ENCODE data around the gene ATN1.
A peak's percentile ranks its signal among the peaks of the same experiment; 100 is the strongest.

The ATN1 gene

GRCh38 chr12:6959058-6959804 is 31.5 kb downstream of the ATN1 start:
- peak; percentile 52 for DNase-seq

GRCh38 chr12:6959805-6960592 is 32.2 kb downstream of the ATN1 start:
- no peak for DNase-seq

GRCh38 chr12:6960593-6961277 is 33.0 kb downstream of the ATN1 start:
- no peak for DNase-seq

GRCh38 chr12:6961278-6961694 is 33.5 kb downstream of the ATN1 start:
- no peak for DNase-seq

- no peak for DNase-seq
These were observed 34.0 kb downstream of the ATN1 start for GRCh38 chr12:6961695-6962284.

GRCh38 chr12:6962285-6963015 is 34.7 kb downstream of the ATN1 start:
- DNase-seq, result no peak

- DNase-seq, result no peak
These were observed 35.4 kb downstream of the ATN1 start for GRCh38 chr12:6963016-6963731.

- DNase-seq, result no peak
These were observed 36.1 kb downstream of the ATN1 start for GRCh38 chr12:6963791-6964413.

- DNase-seq, result no peak
These were observed 36.9 kb downstream of the ATN1 start for GRCh38 chr12:6964605-6965025.

GRCh38 chr12:6965026-6965661 is 37.4 kb downstream of the ATN1 start:
- peak; percentile 71 for DNase-seq

GRCh38 chr12:6965714-6966113 is 38.0 kb downstream of the ATN1 start:
- DNase-seq, result no peak

- DNase-seq, result no peak
These were observed 38.6 kb downstream of the ATN1 start for GRCh38 chr12:6966351-6966750.

GRCh38 chr12:6967651-6968100 is 39.9 kb downstream of the ATN1 start:
- no peak for DNase-seq

- DNase-seq, result no peak
These were observed 40.7 kb downstream of the ATN1 start for GRCh38 chr12:6968426-6968825.

GRCh38 chr12:6970096-6970527 is 42.4 kb downstream of the ATN1 start:
- DNase-seq, result no peak

GRCh38 chr12:6974180-6974579 is 46.4 kb downstream of the ATN1 start:
- DNase-seq, result no peak

GRCh38 chr12:6975297-6976032 is 47.7 kb downstream of the ATN1 start:
- no peak for DNase-seq

- DNase-seq, result no peak
These were observed 49.9 kb downstream of the ATN1 start for GRCh38 chr12:6977653-6978052.

- DNase-seq, result no peak
These were observed 50.4 kb downstream of the ATN1 start for GRCh38 chr12:6978188-6978587.

GRCh38 chr12:6978611-6979011 is 50.9 kb downstream of the ATN1 start:
- DNase-seq, result no peak

All from KG1 (cell line).